Measurements from ENCODE around the gene MAMDC4. TPM values are rescaled to one million over a fixed set of nuclear protein-coding genes. Genes with fewer than 3 reads are reported as not detected.

The MAMDC4 gene
- total and polyA plus RNA-seq, 2 of the 13 experiments (the other 11 are each of a cell fraction or from before 2014, with no cell fraction given) = 6.0 to 6.8 TPM

DNA sequence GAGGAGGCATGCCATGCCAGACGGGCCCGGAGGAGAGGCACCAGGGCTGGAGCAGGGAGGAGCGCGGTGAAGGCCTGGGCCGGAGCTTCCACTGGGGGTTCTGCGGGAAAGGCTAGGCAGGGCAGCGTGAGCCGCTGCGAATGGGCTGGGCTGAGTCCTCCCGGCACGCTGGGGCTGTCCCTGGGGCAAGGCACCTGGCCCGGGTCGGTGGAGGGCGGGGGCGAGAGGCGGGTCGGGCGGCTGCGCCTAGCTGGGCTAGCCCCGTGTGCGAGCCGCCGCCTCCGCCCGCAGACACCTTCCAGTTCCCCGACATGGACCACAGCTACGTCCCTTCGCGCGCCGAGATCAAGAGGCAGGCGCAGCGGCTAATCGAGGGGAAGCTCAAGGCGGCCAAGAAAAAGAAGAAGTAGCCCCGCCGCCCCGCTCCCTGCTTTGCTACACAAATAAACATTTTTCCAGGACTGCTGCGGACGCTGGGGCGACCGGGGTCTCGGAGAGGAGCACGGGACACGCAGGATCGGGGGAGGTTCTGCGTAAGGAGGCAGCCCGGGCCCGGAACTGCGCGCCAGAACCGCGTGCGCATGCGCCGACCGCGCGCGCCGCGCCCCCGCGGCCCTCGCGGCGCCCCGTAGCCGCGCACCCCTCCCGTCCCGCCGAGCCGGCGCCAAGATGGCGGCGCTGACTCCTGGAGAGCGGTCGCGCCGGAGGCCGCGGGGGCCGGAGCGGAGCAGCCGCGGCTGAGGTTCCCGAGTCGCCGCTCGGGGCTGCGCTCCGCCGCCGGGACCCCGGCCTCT is 44.7 kb upstream of the MAMDC4 start, which contains the start of gene RABL6 (continued):
- TF ChIP-seq ZNF142 (CRISPR knock-in tag; IDR thresholded peaks at IDR 0.05) (no peak; the same call in 1 of the 2 replicates), HMG20B (CRISPR knock-in tag; conservative IDR thresholded peaks at IDR 0.05) (no peak; the same call in 1 of the 2 replicates), ZNF878 (CRISPR knock-in tag; IDR thresholded peaks at IDR 0.05) (0 out of 2 replicates have a peak, but pooled peaks have one; percentile 33), SOX13 (IDR thresholded peaks at IDR 0.05) (no peak), SOX13 (CRISPR knock-in tag; conservative IDR thresholded peaks at IDR 0.05 in 1 of 2, IDR thresholded peaks at IDR 0.05 in 1 of 2) (0 out of 4 replicates have a peak, but pooled peaks of 1 of the 2 experiments have one; percentile 3), E2F1 (CRISPR knock-in tag; IDR thresholded peaks at IDR 0.05) (peak; percentile 57; the same call in 1 of the 2 replicates), KAT8 (CRISPR knock-in tag; IDR thresholded peaks at IDR 0.05) (0 out of 2 replicates have a peak, but pooled peaks have one; percentile 39), ZNF256 (CRISPR knock-in tag; conservative IDR thresholded peaks at IDR 0.05) (no peak), CHD2 (IDR thresholded peaks at IDR 0.05; ENCODE audit: low read depth, low read length) (no peak), ETV6 (CRISPR knock-in tag; conservative IDR thresholded peaks at IDR 0.05) (no peak; the same call in 1 of the 2 replicates), ZBTB20 (CRISPR knock-in tag; IDR thresholded peaks at IDR 0.05; ENCODE audit: borderline replicate concordance, low read depth) (no peak), ZFY (CRISPR knock-in tag; IDR thresholded peaks at IDR 0.05) (0 out of 2 replicates have a peak, but pooled peaks have one; percentile 46), FOXA3 (CRISPR knock-in tag; IDR thresholded peaks at IDR 0.05) (0 out of 2 replicates have a peak, but pooled peaks have one; percentile 3), EP300 (IDR thresholded peaks at IDR 0.05; ENCODE audit: low read depth in 2 of 2, low read length in 2 of 2) (no peak), EP300 (CRISPR knock-in tag; IDR thresholded peaks at IDR 0.05; ENCODE audit: borderline replicate concordance) (no peak), ZNF17 (CRISPR knock-in tag; IDR thresholded peaks at IDR 0.05) (no peak), KDM6A (CRISPR knock-in tag; IDR thresholded peaks at IDR 0.05; ENCODE audit: low read depth) (no peak), FOXO4 (CRISPR knock-in tag; conservative IDR thresholded peaks at IDR 0.05) (no peak), NFKB2 (CRISPR knock-in tag; IDR thresholded peaks at IDR 0.05; ENCODE audit: borderline replicate concordance) (peak; percentile 40; the same call in 1 of the 2 replicates), ASH2L (IDR thresholded peaks at IDR 0.05; ENCODE audit: insufficient read length, low read depth, low read length) (no peak), HOXA5 (CRISPR knock-in tag; IDR thresholded peaks at IDR 0.05) (no peak)
